Smooth muscle cell (in vitro differentiated cells): ENCODE results near the gene LRIF1. TPM values are rescaled to one million over a fixed set of nuclear protein-coding genes. Genes with fewer than 3 reads are reported as not detected.

Source experiments
- DNase-seq: peaks from one replicate; lab custom pipeline; 2025; ENCODE audit not compliant: unreplicated experiment; lab: John Stamatoyannopoulos, UW
- H2AFZ ChIP-seq: fragments of 200-600 bp; sonication (generic); 2 replicates; pipeline ENCODE4 v1.6.0; 2016; ENCODE audit warnings: antibody characterized with exemption, low read depth, mild to moderate bottlenecking
- H3F3A ChIP-seq: fragments of 200-600 bp; sonication (generic); 2 replicates; pipeline ENCODE4 v1.6.0; 2017; ENCODE audit warnings: antibody characterized with exemption, low read depth
- H3K27ac ChIP-seq: fragments of 200-600 bp; sonication (generic); 2 replicates; pipeline ENCODE4 v1.5.1; 2016; ENCODE audit warnings: low read depth, mild to moderate bottlenecking
- H3K27me3 ChIP-seq: fragments of 200-600 bp; sonication (generic); 2 replicates; pipeline ENCODE4 v1.6.1; 2016; ENCODE audit warnings: low read depth, mild to moderate bottlenecking
- H3K36me3 ChIP-seq: fragments of 200-600 bp; sonication (generic); 2 replicates; pipeline ENCODE4 v1.5.1; 2016; ENCODE audit warnings: low read depth
- H3K4me1 ChIP-seq: fragments of 200-600 bp; sonication (generic); 2 replicates; pipeline ENCODE4 v1.5.1; 2016; ENCODE audit warnings: low read depth
- H3K4me2 ChIP-seq: fragments of 200-600 bp; sonication (generic); 2 replicates; pipeline ENCODE4 v1.6.0; 2016; ENCODE audit warnings: mild to moderate bottlenecking
- H3K4me3 ChIP-seq: fragments of 200-600 bp; sonication (generic); 2 replicates; pipeline ENCODE4 v1.5.1; 2016; ENCODE audit warnings: mild to moderate bottlenecking
- H3K79me2 ChIP-seq: fragments of 200-600 bp; sonication (generic); 2 replicates; pipeline ENCODE4 v1.6.0; 2016; ENCODE audit warnings: low read depth, mild to moderate bottlenecking
- H3K9ac ChIP-seq: fragments of 200-600 bp; sonication (generic); 2 replicates; pipeline ENCODE4 v1.6.0; 2016; ENCODE audit warnings: low read depth
- H3K9me3 ChIP-seq: fragments of 200-600 bp; sonication (generic); replicated peaks from 2 replicates; pipeline ENCODE4 v1.5.1; 2016; ENCODE audit warnings: low read depth
- H4K20me1 ChIP-seq: fragments of 200-600 bp; sonication (generic); 2 replicates; pipeline ENCODE4 v1.6.0; 2016; ENCODE audit warnings: low read depth
- CTCF ChIP-seq: fragments of 200-600 bp; sonication (generic); IDR thresholded peaks from 2 replicates; pipeline ENCODE4 v1.5.1; 2017; ENCODE audit warnings: borderline replicate concordance, mild to moderate bottlenecking, antibody characterized with exemption; ENCODE audit not compliant: insufficient read depth, poor library complexity, severe bottlenecking
- WGBS: methylation state at CpG from one replicate; pipeline ENCODE4 v1.1.7; 2016; ENCODE audit warnings: low lambda C conversion rate; 5-methylcytosine and 5-hydroxymethylcytosine counted together
- polyA plus RNA-seq: library from polyadenylated mRNA; unstranded; fragments of >200 nt; fragmentation: Nextera tagmentation; extraction: Ambion mirVana; gene quantifications from 2 replicates; pipeline ENCODE4 v1.2.1, GENCODE V29; 2016
- total RNA-seq: library from RNA; depleted of rRNA; stranded (reverse); fragments of >200 nt; gene quantifications from 2 replicates; pipeline ENCODE4 v1.2.3, GENCODE V29; 2014

Gene LRIF1
- total and polyA plus RNA-seq, 2 experiments from 2014 or later, result 20.7 to 31.7 TPM

- WGBS, result 85% methylated on average over 6 of the region's 6 CpGs
- DNase-seq, result no peak
Observed at GRCh38 chr1:110902820-110903463, 60.8 kb downstream of the LRIF1 start.

DNA sequence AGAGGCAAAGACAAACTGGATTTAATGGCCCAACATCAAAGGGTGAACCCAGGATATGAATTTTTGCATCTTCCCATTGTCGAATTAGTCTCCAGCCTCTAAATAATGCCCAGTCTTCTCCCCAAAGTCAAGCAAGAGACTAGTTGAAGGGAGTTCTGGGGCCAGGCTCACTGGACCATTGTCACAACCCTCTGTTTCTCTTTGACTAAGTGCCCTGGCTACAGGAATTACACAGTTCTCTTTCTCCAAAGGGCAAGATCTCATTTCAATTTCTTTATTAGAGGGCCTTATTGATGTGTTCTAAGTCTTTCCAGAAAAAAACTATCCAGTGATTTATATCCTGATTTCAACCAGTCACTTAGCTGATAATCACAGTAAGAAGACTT is 64.3 kb downstream of the LRIF1 start:
- Histone ChIP-seq H4K20me1 (no peaks in the 10 kb centered on the region), H3K27ac (no peak overlapping the region), H3K4me1 (no peaks in the 10 kb centered on the region), H3K27me3 (no peaks in the 10 kb centered on the region), H3K9me3 (no peaks in the 10 kb centered on the region), H3K9ac (no peak overlapping the region), H3K4me2 (no peak overlapping the region), H2AFZ (no peak overlapping the region), H3K4me3 (no peak overlapping the region), H3F3A (no peaks in the 10 kb centered on the region), H3K79me2 (no peaks in the 10 kb centered on the region), H3K36me3 (no peaks in the 10 kb centered on the region)
- no peak for DNase-seq
- no peak for TF ChIP-seq CTCF
- WGBS, result 93% methylated on average over 1 of the region's 1 CpG

More at GRCh38 chr1:110902820-110903463, 60.8 kb downstream of the LRIF1 start:
- Histone ChIP-seq H3K4me2 (no peak overlapping the region), H3K9me3 (no peaks in the 10 kb centered on the region), H3K27me3 (no peaks in the 10 kb centered on the region), H3F3A (no peaks in the 10 kb centered on the region), H2AFZ (no peak overlapping the region), H3K27ac (no peak overlapping the region), H4K20me1 (no peaks in the 10 kb centered on the region), H3K9ac (no peak overlapping the region), H3K4me1 (no peaks in the 10 kb centered on the region), H3K4me3 (no peak overlapping the region), H3K36me3 (no peaks in the 10 kb centered on the region), H3K79me2 (no peaks in the 10 kb centered on the region)
- TF ChIP-seq CTCF, result no peak

DNA sequence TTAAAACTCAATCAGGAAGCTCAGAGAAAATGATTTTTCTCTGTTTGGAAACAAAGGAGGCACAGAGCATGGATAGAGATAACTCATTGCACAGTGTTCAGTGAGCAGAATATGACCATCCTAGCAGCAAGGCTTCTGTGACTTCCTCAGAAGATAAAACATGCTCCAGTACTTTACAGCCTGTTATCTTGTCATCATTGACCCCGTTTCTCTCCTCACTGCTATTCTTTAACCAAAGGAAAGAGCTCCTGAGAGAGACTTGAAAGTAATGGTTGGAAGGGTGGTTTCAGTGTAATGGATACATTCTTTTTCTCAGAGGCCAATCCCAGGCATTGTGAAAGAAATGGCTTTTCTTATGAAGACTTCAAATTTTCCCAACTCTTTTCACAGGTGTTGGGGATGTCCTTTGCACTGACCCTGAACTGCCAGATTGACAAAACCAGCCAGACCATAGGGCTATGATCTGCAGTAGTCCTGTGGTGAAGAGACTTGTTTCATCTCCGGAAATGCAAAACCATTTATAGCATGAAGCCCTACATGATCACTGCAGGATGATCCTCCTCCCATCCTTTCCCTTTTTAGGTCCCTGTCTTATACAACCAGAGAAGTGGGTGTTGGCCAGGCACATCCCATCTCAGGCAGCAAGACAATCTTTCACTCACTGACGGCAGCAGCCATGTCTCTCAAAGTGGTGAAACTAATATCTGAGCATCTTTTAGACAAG is 64.8 kb downstream of the LRIF1 start:
- Histone ChIP-seq H3K79me2 (no peaks in the 10 kb centered on the region), H3K4me3 (no peak overlapping the region), H3K27me3 (no peaks in the 10 kb centered on the region), H3K27ac (no peak overlapping the region), H3K4me1 (no peaks in the 10 kb centered on the region), H4K20me1 (no peaks in the 10 kb centered on the region), H2AFZ (no peak overlapping the region), H3K9ac (no peak overlapping the region), H3K36me3 (no peaks in the 10 kb centered on the region), H3F3A (no peaks in the 10 kb centered on the region), H3K4me2 (no peak overlapping the region), H3K9me3 (no peaks in the 10 kb centered on the region)
- 79% methylated on average over 3 of the region's 3 CpGs for WGBS
- no peak for TF ChIP-seq CTCF
- DNase-seq, result no peak
